Spleen (tissue), 7 donors: ENCODE results near the gene ZNF35.
"Not testable (repeated sequence)": the region's sequence is repeated elsewhere in the genome, so short reads cannot be mapped to it uniquely, and the experiment has no call there.

Source experiments
- CTCF ChIP-seq, 11 experiments: fragments of 200-600 bp in 7 of 11; fragments of 450-650 bp in 4 of 11; sonication (generic) in 4 of 11; IDR thresholded peaks in 8 of 11; conservative IDR thresholded peaks in 3 of 11; 1 replicate in 7 of 11; 2 replicates in 4 of 11; pipeline versions ENCODE4 v1.4.0 to v1.8.0; 2016 to 2021; ENCODE audit warnings: antibody characterized with exemption in 11 of 11, inconsistent platforms in 4 of 11, mild to moderate bottlenecking in 1 of 11
- POLR2A ChIP-seq, 3 donors: fragments of 450-650 bp; IDR thresholded peaks; one replicate each; pipeline ENCODE4 v1.5.1; 2017; ENCODE audit warnings: antibody characterized with exemption in 3 of 3, mild to moderate bottlenecking in 1 of 3
- POLR2AphosphoS5 ChIP-seq, 3 donors: sonication (generic); formaldehyde crosslinking; IDR thresholded peaks; one replicate each; pipeline ENCODE4 v1.5.1; 2017; ENCODE audit warnings: antibody characterized with exemption in 3 of 3
- donor health status: DM: no; HTN: no; CAD: no; lungs with moderate emphysema.
- donor health status: DM: no; HTN: no; CAD: no.
- donor health status: DM: no; HTN: no; CAD: no.

- not testable (repeated sequence) for TF ChIP-seq CTCF (IDR thresholded peaks at IDR 0.05 in 8 of 11, conservative IDR thresholded peaks at IDR 0.05 in 3 of 11); POLR2A (IDR thresholded peaks at IDR 0.05); POLR2AphosphoS5 (IDR thresholded peaks at IDR 0.05)
These were observed 24.9 kb downstream of the ZNF35 start for GRCh38 chr3:44673466-44673865.
